ENCODE measurements around the gene MOV10L1.
"Not testable (repeated sequence)": the region's sequence is repeated elsewhere in the genome, so short reads cannot be mapped to it uniquely, and the experiment has no call there.

Gene MOV10L1

DNA sequence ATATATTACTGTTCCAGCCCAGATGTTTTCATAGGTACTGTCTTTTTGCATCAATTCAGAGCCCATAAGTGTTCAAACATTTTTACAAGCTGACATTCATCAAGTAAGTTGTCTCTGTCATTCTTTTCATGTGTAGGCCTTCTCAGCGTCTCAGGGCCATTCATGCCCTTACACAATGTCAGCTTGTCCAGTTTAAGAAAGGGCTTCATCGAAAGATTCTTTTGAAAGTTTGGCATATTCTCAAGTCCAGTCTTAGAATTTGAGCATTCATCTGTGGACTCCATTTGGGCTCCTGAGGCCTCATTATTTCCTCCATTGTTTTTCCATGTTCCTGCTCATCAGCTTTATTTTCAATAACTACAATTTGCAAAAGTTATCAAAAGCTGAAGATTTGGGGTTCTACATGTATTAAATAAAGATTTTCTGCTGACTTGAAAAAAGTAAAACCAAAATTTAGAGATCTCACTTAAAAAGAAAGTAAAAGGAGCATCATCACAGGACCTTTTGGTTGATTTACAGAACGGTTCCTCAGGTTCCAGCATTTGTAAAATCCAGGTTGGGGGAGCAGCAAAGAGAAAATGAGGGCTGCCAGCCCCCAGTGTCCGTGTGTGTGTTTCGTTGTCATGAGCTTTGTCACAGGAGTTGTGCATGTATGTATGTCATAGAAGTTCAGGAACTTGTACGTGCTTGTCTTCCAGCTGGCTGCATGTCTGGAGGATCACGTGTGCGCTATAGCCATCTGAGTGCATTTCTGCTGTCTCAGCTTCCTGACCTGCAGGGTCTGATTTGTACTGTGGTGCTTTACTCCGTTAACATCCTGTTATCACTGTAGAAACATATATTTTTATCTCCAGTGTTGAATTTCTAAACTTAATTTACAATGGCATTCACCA, 15.6 kb downstream of the MOV10L1 start:
- DNase-seq, result peak; percentile 41 to 52

DNA sequence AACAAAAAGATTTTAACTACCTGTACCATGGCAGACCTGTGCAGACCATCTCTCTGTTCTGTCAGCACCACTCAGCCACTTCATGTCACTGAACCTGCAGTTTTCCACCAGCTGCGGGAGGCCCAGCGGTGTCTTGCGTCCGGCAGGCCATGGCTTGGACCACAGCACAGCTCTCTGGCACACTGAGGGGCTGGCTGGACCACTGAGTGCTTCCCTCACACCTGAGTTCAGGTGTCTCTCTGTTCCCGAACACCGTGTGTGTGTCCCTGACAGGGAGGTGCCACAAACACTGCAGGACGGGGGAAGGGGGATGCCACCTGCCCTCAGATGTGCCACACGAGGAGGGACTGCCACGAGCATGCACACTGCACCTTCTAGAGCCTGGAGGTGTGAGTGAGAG, 17.7 kb downstream of the MOV10L1 start:
- DNase-seq, result no peak

DNA sequence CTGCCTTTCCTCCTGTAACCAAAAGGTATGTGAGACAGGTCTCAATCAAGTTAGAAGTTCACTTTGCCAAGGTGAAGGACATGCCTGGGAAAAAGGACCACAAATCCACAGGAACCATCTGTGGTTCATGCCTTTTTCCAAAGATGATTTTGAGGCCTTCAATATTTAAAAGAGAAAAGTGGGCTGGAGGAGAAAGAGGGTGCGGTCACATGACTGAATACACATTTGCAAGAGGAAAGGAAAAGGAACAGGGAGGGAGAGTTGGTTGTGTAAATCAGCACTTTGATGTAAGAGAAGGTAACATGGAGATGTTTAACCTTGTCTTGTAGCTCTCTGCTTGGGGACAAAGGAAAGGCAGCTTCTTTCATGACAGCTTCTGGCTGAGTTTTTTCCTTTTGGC, 21.2 kb downstream of the MOV10L1 start:
- no peak for DNase-seq

DNA sequence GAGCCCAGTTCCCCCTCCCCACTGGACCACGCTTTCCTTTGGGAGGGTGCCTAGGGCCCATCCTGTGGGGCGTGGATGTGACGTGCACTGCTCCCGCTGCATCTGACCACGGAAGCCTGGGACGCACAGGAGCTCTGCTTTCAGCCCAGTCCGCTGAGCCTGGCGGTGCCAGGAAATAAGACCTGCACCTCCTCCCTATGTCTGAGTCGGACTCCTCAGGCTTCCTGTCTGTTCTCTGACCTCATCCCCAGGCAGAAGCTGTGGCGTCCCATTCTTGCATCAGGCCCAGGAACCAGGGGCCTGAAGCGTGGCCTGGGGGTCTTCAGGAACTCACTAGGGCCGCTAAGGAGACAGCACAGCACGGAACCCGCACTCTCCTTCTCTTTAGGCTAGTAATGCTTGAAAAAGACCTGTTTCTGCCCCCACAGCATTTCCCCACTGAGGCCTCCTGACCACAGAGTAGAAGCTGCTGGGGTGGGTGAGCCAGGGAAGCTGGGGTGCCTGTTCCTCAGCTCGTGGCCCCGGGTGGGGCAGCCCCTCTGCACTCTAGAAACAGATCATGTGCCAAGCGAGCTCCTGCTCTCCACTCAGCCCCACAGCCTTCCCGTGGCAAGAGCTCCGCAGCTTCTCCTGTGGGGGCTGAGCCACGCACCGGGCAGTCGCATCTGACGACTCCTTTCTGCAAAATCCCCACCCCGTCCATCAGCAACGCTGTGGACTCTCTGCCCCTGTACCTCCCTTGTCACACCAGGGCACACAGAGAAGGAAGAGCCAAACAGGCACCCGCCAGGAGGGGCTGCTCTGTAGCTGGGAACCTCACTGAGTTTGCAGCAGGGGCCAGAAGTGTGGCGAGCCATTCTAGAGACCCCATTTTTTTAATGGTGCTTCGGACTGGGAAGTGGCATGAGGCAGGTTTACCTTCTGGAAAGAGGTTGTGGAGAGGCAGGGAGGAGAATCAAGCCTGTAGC, 22.6 kb downstream of the MOV10L1 start:
- peak; percentile 32 to 56 for DNase-seq

DNA sequence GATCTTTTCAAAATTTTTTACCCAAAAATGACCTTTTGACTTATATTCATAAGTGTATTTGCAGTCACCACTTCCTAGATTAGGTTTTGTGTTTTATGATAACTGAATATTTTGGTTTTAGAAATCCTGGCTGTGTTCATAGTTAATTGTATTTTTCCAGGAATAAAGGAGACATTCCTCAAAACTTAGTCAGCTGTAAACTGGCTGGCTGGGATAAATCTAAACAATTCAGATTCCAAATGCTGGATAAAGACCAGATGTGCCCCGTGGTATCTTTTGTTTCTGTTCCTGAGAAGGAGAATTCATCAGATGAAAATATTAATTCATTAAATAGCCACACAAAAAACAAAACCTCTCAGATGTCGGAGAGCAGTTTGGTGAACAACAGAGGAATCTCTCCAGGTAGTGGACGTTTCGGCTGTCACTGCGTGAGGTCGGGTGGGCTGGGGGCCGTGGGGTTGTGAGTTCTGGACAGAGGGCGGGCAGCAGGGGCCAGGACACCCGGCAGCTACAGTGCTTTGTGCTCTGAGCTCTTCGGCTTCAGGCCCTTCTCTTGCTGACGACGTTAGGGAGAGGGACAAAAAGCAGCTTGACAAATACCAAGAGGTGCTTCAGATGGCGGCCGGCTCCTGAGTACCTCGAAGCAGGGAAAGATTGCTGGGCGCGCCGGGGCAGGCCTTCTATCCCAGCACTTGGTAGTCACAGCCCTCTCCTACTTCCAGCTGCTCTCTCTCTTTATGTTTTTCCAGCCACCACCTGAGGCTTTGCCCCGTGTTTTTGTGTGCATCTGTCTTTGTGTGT, 24.6 kb downstream of the MOV10L1 start:
- DNase-seq, result no peak

DNA sequence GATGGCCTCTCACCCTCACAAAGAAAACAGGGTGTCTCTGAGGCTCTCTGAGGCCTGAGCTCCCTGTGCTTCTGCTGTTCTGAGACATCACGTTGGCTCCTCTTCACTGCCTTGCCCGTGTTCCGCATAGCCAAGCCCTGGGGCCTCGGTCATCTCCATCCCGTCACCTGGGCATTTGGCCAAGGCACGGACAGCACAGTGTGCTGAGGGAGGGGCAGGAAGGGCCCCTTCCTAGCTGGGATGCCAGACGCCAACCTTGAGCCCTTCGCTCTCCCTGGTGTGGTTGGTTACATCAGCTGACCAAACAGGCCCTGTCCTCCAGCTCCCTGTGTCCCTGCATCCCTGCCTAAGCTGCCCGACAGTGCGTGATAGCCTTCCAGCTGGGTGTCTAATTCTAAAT, 25.9 kb downstream of the MOV10L1 start:
- no peak for DNase-seq

DNA sequence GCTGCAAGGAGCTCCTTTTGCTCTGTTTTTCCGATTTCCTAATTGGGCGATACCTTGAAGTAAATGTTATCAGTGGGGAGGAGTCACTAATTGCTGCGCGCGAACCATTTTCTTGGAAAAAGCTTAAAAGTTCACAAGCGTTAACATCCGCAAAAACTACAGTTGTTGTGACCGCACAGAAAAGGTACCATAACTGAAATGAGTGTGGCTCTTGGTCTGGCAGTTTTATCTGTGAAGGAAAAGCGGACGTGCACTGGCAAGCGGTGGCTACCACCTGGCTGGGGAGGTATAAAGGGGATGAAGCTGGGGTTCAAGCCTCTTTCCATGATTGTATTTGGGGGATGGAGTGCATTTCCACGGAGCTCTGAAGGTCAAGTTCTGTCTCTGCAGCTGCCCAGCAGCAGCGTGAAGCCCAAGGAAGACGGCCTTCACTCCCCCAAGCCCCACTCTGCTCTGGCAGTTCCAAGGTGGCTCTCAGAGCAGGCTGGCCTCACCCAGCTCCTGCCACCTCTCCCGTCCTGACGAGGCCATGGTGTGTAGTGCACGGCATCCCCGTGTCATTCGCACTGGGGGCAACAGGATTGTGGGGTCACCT, 27.5 kb downstream of the MOV10L1 start:
- no peak for DNase-seq

DNA sequence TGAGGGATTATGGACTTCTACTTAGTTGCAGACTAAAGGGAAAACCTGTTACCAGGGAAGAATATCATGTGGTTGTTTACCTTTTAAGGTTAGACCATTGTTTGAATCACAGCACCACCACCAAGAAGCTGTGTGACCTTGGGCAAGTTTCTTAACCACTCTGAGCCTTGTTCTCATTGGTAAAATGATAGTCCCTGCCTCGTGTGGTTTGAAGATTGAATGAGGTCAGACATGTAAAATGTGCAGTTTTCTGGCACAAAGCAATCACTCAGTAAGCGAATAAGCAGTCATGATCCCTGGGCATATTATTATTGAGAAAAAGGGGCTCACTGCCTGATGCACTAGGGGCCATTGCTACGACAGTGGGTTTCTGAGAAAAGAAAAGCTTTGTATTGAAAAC, 28.3 kb downstream of the MOV10L1 start:
- no peak for DNase-seq

DNA sequence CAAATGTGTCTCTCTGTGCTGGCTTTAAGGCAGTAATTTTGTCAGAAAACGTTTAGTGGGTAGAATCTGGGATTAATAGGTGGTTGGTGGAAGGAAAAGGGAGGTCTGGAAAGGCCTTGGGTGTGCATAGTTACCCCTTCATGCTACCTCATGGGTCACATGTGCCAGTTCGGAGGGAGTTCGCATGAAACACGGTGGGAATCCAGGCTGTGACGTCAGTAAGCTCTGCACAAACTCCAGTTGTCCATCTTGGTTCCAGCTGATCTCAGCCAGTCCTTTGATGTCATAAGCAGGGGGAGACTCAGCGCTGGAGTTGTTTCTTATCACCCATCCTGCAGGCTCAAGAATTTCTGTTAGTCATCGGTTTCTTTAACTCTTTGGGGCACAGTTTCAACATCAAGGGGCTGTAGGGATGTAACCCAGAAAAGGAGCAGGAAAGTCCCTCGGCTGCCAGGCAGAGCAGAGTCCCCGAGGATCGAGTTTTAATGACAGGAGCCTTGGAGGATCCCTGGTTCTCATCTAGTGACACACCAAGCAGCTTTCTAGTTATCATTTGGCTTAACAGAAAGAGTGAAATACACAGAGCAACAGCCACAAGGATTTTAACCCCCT, 28.9 kb downstream of the MOV10L1 start:
- no peak for DNase-seq

DNA sequence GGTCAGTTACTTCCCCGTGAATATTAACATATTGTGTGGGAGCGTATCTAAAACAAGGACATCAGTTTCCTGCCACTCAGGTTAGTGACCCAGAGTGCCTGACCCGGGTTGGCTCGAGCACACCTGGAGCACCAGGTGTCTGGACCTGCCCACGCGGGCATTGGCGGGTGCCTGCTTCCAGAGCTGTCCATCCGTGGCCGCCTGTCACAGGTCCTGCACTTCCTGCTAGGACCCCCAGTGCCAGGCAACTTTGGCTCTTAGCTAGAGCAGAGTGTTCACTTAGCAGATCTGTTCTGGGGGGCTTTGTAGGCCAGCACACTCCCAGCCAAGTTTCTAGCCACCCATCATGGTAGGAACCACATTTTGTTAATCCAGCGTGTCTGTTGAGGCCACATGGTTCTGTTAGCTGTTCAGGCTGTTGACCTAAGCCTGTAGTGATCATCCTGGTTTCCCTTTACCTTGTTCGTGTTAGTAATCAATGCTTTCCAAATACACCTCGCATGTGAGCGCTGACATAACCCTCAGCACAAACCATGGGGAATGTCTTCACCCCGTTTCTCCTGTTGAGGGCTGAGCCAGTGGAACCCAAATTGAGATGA, 29.5 kb downstream of the MOV10L1 start:
- DNase-seq, result no peak

DNA sequence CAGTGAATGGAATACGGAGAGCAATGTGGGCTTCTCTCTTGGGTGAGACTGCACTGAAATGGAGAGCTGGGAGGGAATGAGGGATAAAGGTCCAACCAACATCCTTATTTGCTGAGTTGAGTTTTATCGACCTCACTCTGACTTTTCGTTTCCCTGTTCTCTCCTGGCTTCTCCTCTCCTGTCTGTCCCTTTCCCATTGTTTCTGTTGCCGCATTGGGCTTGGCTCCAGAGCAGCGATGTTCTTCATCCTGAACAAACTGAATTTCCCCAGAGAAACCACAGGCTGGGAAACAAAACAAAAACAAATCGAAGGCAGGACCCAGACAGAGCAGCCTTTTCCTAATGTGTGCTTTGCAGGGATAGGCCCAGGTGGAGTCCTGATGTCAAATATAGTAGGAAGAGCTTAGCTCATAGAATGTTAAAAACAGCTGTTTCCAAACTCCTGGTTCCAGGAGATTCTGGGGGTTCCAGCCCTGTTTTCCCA, 30.0 kb downstream of the MOV10L1 start:
- DNase-seq, result no peak

DNA sequence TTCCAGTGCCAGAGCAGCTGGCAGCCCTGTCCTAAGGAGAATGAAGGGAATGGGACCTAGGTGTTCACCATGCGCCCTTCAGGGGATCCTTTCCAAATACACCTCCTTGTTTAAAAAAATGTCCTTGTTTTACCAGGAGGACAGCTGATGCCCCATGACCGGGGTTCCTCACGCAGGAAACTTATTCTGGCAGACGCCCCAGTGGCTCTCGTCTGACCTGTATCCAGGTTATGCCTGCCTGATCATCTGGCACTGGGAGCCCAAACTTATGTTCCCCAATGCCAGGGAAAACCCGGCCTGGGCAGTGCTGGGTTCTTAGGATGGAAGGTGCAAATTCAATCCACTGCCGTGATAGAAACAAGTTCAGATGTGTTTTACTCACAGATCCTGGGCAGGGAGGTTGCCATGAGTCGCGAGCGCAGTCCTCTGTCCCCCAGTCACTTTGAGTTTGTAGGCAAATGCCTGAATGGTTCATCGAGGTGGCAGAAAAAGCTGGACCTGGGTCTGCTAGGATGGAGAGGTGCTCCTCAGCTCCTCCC, 31.5 kb downstream of the MOV10L1 start:
- no peak for DNase-seq

DNA sequence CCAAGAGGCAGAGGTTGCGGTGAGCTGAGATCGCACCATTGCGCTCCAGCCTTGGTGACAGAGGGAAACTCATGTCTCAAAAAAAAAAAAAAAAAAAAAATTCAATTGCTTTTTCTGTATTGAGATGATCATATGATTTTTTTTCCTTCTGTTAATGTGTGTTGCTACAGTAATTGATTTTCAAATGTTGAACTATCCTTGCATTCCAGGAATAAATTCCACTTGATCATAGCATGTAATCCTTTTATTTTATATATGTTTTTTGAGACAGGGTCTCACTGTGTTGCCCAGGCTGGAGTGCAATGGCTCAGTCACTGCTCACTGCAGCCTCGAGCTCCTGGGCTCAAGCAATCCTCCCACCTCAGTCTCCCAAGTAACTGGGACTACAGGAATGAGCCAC, 33.3 kb downstream of the MOV10L1 start:
- DNase-seq, result no peak

DNA sequence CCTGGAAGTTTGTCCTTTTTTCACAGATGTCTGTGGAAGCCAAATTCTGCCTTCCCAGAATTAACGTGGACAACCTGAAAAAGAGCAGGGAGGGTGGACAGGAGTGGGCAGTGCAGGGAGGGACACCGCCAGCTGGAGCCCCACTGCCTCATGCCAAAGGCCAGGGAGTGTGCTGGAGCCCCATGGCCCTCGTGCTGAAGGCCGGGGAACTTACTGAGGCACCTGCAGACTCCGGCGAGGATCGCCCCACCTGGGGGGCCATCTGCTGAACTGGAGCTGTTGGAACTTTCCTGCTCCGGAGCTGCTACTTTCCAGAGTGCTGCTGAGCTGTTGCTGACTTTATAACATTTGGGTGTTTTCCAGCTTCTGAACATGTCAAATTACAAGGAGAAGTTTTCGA, 35.2 kb downstream of the MOV10L1 start:
- no peak for DNase-seq

DNA sequence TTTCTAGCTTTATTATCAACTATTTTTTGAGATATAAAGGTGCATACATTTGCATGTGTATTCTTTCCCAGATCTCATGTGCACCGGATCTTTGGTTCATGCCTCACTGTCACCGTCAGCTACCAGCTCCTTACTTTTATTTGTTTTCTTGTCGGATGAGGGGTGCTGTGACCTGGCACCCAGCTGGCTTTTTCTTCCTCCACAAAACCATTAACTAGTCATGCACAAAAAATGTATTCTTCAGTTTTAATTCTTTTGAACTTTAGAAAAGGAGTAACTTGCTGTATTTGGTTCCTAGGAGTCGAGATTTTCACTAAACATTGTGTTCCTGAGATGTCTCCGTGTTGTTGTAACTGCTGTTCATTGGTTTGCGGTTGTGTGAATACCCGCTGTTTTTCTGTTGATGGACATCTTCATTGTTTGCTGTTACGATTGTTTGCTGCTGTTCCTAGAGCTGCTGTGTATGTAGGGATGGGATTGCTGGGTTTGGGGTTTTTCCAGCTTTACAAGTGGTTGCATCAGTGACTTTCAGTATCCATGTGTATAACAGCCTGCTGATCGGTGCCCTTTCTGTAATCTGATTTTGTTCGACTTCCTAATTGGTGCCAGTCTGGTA, 39.4 kb downstream of the MOV10L1 start:
- DNase-seq, result no peak

DNA sequence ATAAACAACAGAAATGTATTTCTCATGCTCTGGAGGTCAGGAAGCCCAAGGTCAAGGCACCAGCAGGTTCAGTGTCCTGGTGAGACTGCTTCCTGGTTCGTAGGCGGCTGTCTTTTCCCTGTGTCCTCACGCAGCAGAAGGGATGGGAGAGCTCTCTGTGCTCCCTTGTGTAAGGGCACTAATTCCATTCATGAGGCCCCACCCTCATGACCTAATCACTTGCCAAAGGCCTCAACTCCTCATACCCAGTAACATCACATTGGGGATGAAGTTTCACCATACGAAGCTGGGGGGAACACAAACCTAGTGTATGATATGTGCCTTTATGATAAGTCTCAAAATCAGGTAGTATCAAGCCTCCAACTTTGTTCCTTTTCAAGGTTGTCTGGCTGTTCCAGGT, 42.1 kb downstream of the MOV10L1 start:
- DNase-seq, result no peak

DNA sequence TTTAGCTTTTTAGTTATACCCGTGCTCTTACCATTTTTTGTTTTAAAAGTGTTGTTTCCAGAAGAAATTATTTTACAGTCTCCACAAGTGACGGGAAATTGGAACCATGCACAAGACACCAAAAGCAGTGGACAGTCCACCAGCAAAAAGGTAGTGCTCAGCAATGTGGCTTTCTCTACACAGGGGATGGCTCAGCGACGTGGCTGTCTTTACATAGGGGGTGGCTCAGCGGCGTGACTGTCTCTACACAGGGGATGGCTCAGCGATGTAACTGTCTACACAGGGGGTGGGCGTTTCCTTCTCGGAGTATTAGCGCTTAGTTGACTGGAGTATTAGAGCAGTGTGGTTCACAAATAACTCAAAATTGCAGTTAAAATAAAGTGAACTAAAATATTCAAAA, 44.7 kb downstream of the MOV10L1 start:
- DNase-seq, result no peak

DNA sequence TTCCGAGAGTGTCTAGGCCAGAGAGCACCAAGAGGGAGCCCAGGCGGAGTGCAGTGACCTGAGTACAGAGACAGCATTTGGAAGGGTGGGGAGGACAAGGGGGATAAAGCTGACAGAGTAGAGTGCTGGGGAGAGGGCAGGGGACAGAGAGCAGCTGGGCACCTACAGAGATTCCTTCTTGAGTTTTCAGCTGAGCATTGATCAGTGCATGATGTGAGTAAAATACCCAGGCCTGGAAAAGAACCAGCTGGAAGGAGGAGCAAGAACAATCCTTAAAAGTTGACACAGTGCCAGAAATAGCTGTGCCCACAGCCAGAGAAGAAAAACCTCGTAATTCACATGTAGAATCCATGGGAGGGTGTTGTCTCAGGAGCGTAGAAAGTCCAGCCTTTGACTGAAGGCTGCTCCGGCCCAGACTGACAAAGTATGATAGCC, 46.8 kb downstream of the MOV10L1 start:
- DNase-seq, result no peak

DNA sequence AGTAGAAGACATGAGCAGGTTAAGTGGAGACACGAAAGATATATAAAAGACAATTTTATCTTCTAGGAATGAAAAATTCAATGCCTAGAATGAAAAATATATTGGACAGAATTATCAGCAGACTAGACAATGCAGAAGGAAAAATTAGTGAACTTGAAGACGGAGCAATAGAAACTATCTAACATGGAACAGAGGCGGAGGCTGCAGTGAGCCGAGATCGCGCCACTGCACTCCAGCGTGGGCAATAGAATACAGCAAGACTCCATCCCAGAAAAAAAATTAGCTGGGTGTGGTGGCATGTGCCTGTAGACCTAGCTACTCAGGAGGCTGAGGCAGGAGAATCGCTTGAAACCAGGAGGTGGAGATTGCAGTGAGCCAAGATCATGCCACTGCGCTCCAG, 47.5 kb downstream of the MOV10L1 start:
- not testable (repeated sequence) for DNase-seq

DNA sequence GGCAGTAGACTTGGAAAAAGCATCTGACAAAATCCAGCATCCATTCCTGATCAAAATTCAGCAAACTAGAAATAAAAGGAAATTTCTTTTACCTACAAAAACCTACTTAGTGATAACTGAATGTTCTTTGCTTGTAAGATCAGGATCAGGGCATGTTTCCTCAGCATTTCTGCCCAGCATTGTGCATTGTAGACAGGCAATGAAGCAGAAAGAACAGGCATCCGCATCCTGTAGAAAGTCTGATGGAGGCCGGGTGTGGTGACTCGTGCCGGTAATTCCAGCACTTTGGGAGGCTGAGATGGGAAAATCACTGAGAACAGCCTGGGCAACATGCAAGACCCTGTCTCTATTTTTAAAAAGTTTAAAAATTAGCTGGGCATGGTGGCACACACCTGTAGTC, 48.2 kb downstream of the MOV10L1 start:
- no peak for DNase-seq

All from inflammatory macrophage (primary cell).